GM10266 (cell line): ENCODE measurements around the gene M1AP.

Source experiments
- DNase-seq: peaks from one replicate; pipeline ENCODE4 v3.0.0; 2012; ENCODE audit errors: extremely low spot score
- CTCF ChIP-seq: IDR thresholded peaks from 2 replicates; pipeline ENCODE4 v1.5.1; 2012; ENCODE audit warnings: mild to moderate bottlenecking, low read depth; ENCODE audit not compliant: control insufficient read depth, insufficient read depth; ENCODE audit errors: missing control alignments

The M1AP gene

DNA sequence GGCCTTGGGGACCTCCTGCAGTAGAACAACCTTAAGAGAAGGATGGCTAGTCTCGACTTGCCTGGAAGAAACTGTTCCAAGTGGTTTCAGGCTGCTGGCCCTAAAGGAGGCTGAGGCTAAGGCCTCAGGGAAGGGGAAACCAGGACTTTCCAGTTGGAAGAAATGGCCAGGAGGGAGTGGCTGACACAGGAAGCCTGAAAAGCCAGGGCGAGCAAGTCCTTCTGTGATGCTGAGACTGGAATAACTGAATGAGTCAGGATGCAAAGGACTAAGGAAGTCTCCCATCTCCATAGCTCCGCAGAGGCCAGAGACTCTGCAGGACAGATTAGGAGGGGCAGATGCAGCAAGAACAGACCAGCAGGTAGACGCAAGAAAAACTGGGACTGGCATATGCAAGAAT, 111.0 kb downstream of the M1AP start:
- DNase-seq = no peak
- no peak for TF ChIP-seq CTCF

DNA sequence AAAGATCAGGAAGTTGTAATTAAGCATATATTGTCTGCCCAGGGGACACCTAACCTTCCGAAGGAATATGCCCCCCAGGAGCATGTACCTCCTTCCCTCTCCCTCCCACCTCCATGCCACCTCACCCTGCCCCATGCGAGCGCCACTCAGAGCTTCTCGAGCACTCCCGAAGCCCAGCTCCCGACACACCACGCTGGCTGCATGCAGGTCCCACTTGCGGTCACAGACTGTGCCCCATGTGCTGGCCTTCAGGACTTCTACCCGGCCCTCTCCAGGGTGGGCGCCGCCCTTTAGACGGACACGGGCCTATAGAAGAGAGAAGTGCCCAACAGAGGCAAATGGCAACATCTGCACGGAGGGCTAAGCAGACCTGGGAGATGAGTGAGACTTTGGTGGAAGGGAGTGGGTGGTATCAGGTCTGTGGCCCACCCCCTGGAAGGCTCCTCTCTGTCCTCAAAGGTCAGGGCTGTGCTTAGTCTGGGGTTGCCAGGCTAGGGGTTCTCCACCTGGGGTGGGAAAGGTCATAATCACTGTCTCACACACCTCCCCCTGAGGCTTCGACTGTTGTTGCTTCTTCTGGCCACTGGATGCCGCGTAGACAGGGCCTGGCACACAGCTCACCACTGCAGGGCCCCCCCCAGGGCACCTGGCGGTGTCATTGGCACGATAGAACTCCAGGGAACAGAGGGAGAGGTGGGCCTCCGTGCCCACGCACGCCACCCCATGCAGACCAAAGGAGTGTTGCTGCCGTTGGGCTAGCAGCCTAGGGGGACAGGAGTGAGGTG, 111.8 kb downstream of the M1AP start:
- TF ChIP-seq CTCF = no peak

DNA sequence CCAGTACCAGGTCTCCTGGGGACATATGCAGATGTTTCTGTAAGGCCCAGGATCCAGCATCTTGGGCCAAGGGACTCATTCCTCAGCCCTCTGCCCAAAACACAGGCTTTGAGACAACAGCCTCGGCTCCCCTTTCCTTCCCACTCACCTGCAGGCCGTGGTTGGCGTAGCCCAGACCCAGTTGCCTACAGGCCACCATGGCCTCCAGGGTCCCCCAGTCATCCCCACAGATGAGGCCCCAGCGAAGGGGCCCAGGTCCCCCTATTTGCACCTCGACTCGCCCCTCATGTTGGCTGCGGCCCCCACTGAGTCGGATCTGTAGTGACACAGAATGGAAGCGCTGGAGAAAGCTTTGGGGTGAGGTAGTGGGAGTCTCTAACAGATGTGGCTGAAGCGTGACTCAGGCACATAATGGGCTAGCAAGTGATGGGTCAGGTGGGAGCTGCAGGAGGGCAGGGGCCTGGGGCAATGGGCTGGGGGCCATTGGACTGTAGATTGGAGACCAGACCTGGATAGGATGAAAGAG, 112.6 kb downstream of the M1AP start:
- DNase-seq = no peak
- no peak for TF ChIP-seq CTCF

More for the DNA sequence above, 111.8 kb downstream of the M1AP start:
- DNase-seq = no peak

DNA sequence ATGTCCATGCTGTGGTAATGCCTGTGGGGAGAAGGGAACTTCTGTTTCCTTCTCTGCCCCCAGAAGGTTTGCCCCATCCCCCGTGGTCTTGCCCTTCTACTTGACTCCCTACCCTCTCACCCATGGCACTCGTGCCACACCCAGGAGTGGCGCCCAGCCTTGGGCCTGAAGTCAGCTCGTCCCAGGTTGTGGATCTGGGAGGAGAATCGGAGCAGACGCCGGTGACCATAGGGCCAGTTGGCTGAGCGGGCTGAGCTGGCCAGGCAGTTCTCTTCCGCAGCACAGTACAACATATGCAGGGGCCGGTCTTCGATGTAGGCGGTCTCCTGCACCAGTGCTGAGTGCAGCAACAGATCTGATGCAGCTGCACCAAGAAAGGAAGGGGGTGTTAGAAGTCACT, 113.7 kb downstream of the M1AP start:
- no peak for DNase-seq

DNA sequence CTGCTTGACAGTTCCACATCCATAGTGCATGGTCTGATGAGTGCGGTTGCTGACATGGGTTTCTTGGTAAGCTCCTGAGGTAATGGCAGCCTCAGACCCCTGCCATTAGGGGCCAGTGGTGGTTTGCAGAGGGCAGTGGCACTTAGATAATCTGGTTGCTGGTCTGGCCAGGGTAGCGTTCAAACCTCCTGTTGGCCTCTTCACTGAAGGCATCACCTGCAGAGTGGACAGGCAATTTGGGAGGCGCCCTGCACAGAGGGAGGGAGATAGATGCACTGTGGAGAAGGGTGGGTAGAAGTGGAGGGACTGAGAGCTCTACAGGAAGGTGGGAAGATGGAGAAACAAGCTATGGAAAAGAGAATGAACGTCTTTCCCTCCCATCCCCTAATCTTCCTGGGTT, 114.7 kb downstream of the M1AP start:
- DNase-seq = no peak
- TF ChIP-seq CTCF = no peak

More for the DNA sequence above, 113.7 kb downstream of the M1AP start:
- TF ChIP-seq CTCF = no peak

- peak; percentile 49 for DNase-seq
- TF ChIP-seq CTCF = peak; percentile 55
Observed at GRCh38 chr2:74532222-74532621, 115.9 kb downstream of the M1AP start.

- TF ChIP-seq CTCF = no peak
- DNase-seq = no peak
Observed at GRCh38 chr2:74531666-74532065, 116.5 kb downstream of the M1AP start.
